ENCODE results near the gene HORMAD1.

- TF ChIP-seq CTCF (IDR thresholded peaks at IDR 0.05; ENCODE audit: insufficient read depth, low read length) (no peak), POLR2AphosphoS5 (IDR thresholded peaks at IDR 0.05; ENCODE audit: low read depth) (no peak), REST (IDR thresholded peaks at IDR 0.05; ENCODE audit: insufficient replicate concordance, low read depth) (no peak), GABPA (IDR thresholded peaks at IDR 0.05; ENCODE audit: low read depth) (no peak), SPI1 (IDR thresholded peaks at IDR 0.05; ENCODE audit: borderline replicate concordance, low read depth) (no peak)
Measured at GRCh38 chr1:150751443-150751842, 30.7 kb upstream of the HORMAD1 start.
